Ishikawa (cell line): Measurements from ENCODE around the gene ABCF2.

ENCODE experiments used
- CEBPB ChIP-seq: IDR thresholded peaks from 2 replicates; pipeline ENCODE4 v1.6.1; 2012
- CREB1 ChIP-seq: IDR thresholded peaks from 2 replicates; pipeline ENCODE4 v1.6.1; 2012; ENCODE audit warnings: low read depth
- EGR1 ChIP-seq: IDR thresholded peaks from 2 replicates; pipeline ENCODE4 v1.6.1; 2012
- EP300 ChIP-seq: IDR thresholded peaks from 2 replicates; pipeline ENCODE4 v1.6.1; 2012; ENCODE audit warnings: borderline replicate concordance
- FOXM1 ChIP-seq: IDR thresholded peaks from 2 replicates; pipeline ENCODE4 v1.6.1; 2012; ENCODE audit warnings: low read depth, borderline replicate concordance
- MAX ChIP-seq: IDR thresholded peaks from 2 replicates; pipeline ENCODE4 v1.6.1; 2012
- NFIC ChIP-seq: IDR thresholded peaks from 2 replicates; pipeline ENCODE4 v1.6.1; 2012
- RAD21 ChIP-seq: IDR thresholded peaks from 2 replicates; pipeline ENCODE4 v1.6.1; 2012; ENCODE audit warnings: low read depth
- TAF1 ChIP-seq: IDR thresholded peaks from 2 replicates; pipeline ENCODE4 v1.6.1; 2012; ENCODE audit warnings: low read depth, mild to moderate bottlenecking
- TCF12 ChIP-seq: IDR thresholded peaks from 2 replicates; pipeline ENCODE4 v1.6.1; 2012; ENCODE audit warnings: low read depth
- TEAD4 ChIP-seq: IDR thresholded peaks from 2 replicates; pipeline ENCODE4 v1.6.1; 2012
- USF1 ChIP-seq: IDR thresholded peaks from 2 replicates; pipeline ENCODE4 v1.6.1; 2012
- YY1 ChIP-seq: IDR thresholded peaks from 2 replicates; pipeline ENCODE4 v1.6.1; 2012; ENCODE audit warnings: low read depth
- ZBTB7A ChIP-seq: IDR thresholded peaks from 2 replicates; pipeline ENCODE4 v1.6.1; 2012; ENCODE audit warnings: low read depth
- TF ChIP-seq, protein P1 (sequence below): IDR thresholded peaks from 2 replicates; pipeline ENCODE4 v1.6.1; 2012; ENCODE audit warnings: low read depth, mild to moderate bottlenecking

ABCF2 gene

DNA sequence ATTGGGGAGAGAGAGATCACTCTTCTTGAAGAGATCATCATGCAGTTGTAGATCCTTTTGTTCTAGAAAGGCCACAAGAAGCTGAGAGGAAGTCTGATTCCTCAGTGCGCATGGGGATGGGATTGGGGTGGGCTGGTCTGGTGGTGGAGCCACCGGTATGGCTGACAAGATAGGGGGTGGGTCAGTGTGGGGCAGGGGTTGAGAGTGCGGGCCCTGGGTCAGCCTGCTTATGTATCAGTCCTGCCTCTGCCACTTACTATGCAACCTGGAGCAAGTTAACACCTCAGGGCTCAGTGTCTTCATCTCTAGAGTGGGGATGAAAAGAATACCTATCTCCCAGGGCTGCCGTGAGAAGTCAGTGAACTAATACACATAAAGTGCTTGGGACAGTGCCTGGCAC is 13.5 kb upstream of the ABCF2 start:
- no peak for TF ChIP-seq TEAD4
- no peak for TF ChIP-seq NFIC
- TF ChIP-seq EGR1, result no peak
- TF ChIP-seq CEBPB, result no peak
- no peak for TF ChIP-seq EP300
- TF ChIP-seq YY1, result no peak
- TF ChIP-seq, protein P1, sequence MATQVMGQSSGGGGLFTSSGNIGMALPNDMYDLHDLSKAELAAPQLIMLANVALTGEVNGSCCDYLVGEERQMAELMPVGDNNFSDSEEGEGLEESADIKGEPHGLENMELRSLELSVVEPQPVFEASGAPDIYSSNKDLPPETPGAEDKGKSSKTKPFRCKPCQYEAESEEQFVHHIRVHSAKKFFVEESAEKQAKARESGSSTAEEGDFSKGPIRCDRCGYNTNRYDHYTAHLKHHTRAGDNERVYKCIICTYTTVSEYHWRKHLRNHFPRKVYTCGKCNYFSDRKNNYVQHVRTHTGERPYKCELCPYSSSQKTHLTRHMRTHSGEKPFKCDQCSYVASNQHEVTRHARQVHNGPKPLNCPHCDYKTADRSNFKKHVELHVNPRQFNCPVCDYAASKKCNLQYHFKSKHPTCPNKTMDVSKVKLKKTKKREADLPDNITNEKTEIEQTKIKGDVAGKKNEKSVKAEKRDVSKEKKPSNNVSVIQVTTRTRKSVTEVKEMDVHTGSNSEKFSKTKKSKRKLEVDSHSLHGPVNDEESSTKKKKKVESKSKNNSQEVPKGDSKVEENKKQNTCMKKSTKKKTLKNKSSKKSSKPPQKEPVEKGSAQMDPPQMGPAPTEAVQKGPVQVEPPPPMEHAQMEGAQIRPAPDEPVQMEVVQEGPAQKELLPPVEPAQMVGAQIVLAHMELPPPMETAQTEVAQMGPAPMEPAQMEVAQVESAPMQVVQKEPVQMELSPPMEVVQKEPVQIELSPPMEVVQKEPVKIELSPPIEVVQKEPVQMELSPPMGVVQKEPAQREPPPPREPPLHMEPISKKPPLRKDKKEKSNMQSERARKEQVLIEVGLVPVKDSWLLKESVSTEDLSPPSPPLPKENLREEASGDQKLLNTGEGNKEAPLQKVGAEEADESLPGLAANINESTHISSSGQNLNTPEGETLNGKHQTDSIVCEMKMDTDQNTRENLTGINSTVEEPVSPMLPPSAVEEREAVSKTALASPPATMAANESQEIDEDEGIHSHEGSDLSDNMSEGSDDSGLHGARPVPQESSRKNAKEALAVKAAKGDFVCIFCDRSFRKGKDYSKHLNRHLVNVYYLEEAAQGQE, result no peak
- no peak for TF ChIP-seq TAF1
- no peak for TF ChIP-seq TCF12
- no peak for TF ChIP-seq ZBTB7A
- no peak for TF ChIP-seq USF1
- no peak for TF ChIP-seq CREB1
- TF ChIP-seq MAX, result no peak
- no peak for TF ChIP-seq FOXM1
- no peak for TF ChIP-seq RAD21

- TF ChIP-seq TCF12, result no peak
- TF ChIP-seq EGR1, result no peak
- TF ChIP-seq USF1, result no peak
- no peak for TF ChIP-seq TEAD4
- TF ChIP-seq CEBPB, result no peak
- no peak for TF ChIP-seq CREB1
- no peak for TF ChIP-seq MAX
- no peak for TF ChIP-seq FOXM1
- no peak for TF ChIP-seq TAF1
- TF ChIP-seq RAD21, result no peak
- TF ChIP-seq, protein P1, result no peak
- no peak for TF ChIP-seq YY1
- TF ChIP-seq NFIC, result no peak
- TF ChIP-seq EP300, result no peak
Measured at GRCh38 chr7:151239837-151240459, 12.9 kb upstream of the ABCF2 start.

DNA sequence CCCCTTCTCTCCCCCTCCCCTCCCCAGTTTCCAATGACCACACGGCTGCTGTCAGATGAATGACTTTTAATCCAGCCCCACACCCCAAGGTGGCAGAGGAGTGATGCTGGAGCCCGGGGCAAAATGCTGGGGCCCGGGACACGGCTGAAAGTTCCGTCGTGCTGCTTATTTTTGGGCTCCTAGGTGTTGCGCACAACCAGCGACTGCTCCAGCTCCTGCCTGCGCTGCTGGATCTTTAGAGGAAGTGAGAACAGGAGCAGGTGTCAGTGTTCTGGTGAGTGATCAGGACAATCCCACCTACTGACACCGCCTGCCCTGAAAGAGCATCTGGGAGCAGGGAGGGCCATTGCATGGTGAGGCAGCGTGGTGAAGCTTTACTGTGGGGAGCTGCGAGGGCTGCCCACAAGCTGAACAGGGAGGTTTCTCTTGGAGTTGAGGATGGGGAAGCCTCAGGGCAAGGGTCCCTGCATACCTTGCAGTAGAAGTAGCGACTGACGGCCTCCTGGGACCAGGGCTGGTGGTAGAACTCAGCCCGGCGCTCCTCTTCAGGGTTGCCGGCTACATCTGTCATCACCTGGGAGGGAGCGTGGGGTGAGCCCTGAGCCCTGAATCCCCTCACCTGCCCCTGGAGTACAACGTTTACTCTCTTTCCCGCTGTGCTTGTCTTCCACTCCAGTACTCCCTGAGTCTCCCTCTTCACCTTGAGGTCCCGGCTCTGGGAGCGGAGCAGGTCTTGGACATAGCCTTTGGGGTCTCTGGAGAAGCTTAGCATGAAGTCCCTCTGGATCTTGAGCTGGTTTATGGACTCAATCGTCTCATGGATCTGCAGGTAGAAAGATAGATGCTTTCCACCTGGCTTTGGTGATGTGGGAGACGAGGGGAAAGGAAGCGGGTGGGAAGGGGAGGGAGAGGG is 12.2 kb upstream of the ABCF2 start:
- TF ChIP-seq EP300 (no peak), USF1 (no peak), CEBPB (no peak), FOXM1 (no peak), TEAD4 (no peak), ZBTB7A (no peak), MAX (no peak), RAD21 (no peak), EGR1 (no peak), YY1 (no peak), CREB1 (no peak), NFIC (no peak), TAF1 (no peak), TCF12 (no peak)
- TF ChIP-seq, protein P1, result no peak
